ENCODE data around the gene ANTXRL. TPM values are rescaled to one million over a fixed set of nuclear protein-coding genes. Genes with fewer than 3 reads are reported as not detected.
"Not testable (repeated sequence)": the region's sequence is repeated elsewhere in the genome, so short reads cannot be mapped to it uniquely, and the experiment has no call there.

ANTXRL gene
- total and polyA plus RNA-seq, 2 experiments from 2014 or later: not detected

- WGBS (ENCODE audit: low lambda C conversion rate, missing lambda C conversion rate): 85% methylated on average over 3 of the region's 3 CpGs
- no peak overlapping the region for H3K4me3 ChIP-seq
- H3K4me2 ChIP-seq: no peak overlapping the region
- no peaks in the 10 kb centered on the region for H3K27me3 ChIP-seq
- no peak for DNase-seq (ENCODE audit: low spot score)
- no peak for TF ChIP-seq EZH2phosphoT487 (IDR thresholded peaks at IDR 0.05; ENCODE audit: low read depth, severe bottlenecking, unreplicated experiment)
- TF ChIP-seq CTCF (IDR thresholded peaks at IDR 0.05; ENCODE audit: poor library complexity): no peak
- no peak for TF ChIP-seq EZH2 (IDR thresholded peaks at IDR 0.05; ENCODE audit: borderline replicate concordance)
- H4K20me1 ChIP-seq (ENCODE audit: insufficient read depth, poor library complexity, severe bottlenecking): no peaks in the 10 kb centered on the region
- no peaks in the 10 kb centered on the region for H3K9me2 ChIP-seq (replicated peaks; ENCODE audit: insufficient read depth)
- H2AFZ ChIP-seq: no peak overlapping the region
- no peaks in the 10 kb centered on the region for H3K9me3 ChIP-seq (ENCODE audit: low read depth)
- no peak overlapping the region for H3K27ac ChIP-seq
- no peaks in the 10 kb centered on the region for H3K36me3 ChIP-seq (replicated peaks; ENCODE audit: insufficient read depth, low read depth)
- H3K4me1 ChIP-seq (ENCODE audit: insufficient read depth): no peaks in the 10 kb centered on the region
- no peaks in the 10 kb centered on the region for H3K79me2 ChIP-seq
These were observed 17.3 kb downstream of the ANTXRL start for GRCh38 chr10:46304062-46304461.

- H3K4me1 ChIP-seq (ENCODE audit: insufficient read depth); H3K9me3 ChIP-seq (ENCODE audit: low read depth); H3K79me2 ChIP-seq; H3K36me3 ChIP-seq (replicated peaks; ENCODE audit: insufficient read depth, low read depth); H3K4me3 ChIP-seq; H2AFZ ChIP-seq; H4K20me1 ChIP-seq (ENCODE audit: insufficient read depth, poor library complexity, severe bottlenecking); H3K27ac ChIP-seq; H3K9me2 ChIP-seq (replicated peaks; ENCODE audit: insufficient read depth); DNase-seq (ENCODE audit: low spot score); H3K27me3 ChIP-seq; H3K4me2 ChIP-seq: not testable (repeated sequence)
- WGBS (ENCODE audit: low lambda C conversion rate, missing lambda C conversion rate): 89% methylated on average over 5 of the region's 5 CpGs
These were observed 17.9 kb downstream of the ANTXRL start for GRCh38 chr10:46304671-46305070.

- Histone ChIP-seq H3K27me3 (no peaks in the 10 kb centered on the region), H3K9me2 (replicated peaks; ENCODE audit: insufficient read depth) (no peaks in the 10 kb centered on the region), H2AFZ (no peak overlapping the region), H3K4me2 (no peak overlapping the region), H3K4me3 (no peak overlapping the region), H3K79me2 (no peaks in the 10 kb centered on the region), H3K4me1 (ENCODE audit: insufficient read depth) (no peaks in the 10 kb centered on the region), H3K9me3 (ENCODE audit: low read depth) (no peaks in the 10 kb centered on the region), H4K20me1 (ENCODE audit: insufficient read depth, poor library complexity, severe bottlenecking) (no peaks in the 10 kb centered on the region), H3K36me3 (replicated peaks; ENCODE audit: insufficient read depth, low read depth) (no peaks in the 10 kb centered on the region), H3K27ac (no peak overlapping the region)
- no peak for DNase-seq (ENCODE audit: low spot score)
- no peak for TF ChIP-seq EZH2 (IDR thresholded peaks at IDR 0.05; ENCODE audit: borderline replicate concordance)
- TF ChIP-seq EZH2phosphoT487 (IDR thresholded peaks at IDR 0.05; ENCODE audit: low read depth, severe bottlenecking, unreplicated experiment): no peak
- TF ChIP-seq CTCF (IDR thresholded peaks at IDR 0.05; ENCODE audit: poor library complexity): no peak
- WGBS (ENCODE audit: low lambda C conversion rate, missing lambda C conversion rate): 77% methylated on average over 10 of the region's 10 CpGs
These were observed 18.5 kb downstream of the ANTXRL start for GRCh38 chr10:46305079-46305818.

GRCh38 chr10:46305986-46306385 lies 19.2 kb downstream of the ANTXRL start:
- no peak for TF ChIP-seq EZH2 (IDR thresholded peaks at IDR 0.05; ENCODE audit: borderline replicate concordance)
- TF ChIP-seq CTCF (IDR thresholded peaks at IDR 0.05; ENCODE audit: poor library complexity): no peak
- TF ChIP-seq EZH2phosphoT487 (IDR thresholded peaks at IDR 0.05; ENCODE audit: low read depth, severe bottlenecking, unreplicated experiment): no peak
- DNase-seq (ENCODE audit: low spot score): no peak
- Histone ChIP-seq H3K79me2 (no peaks in the 10 kb centered on the region), H2AFZ (no peak overlapping the region), H3K4me1 (ENCODE audit: insufficient read depth) (no peaks in the 10 kb centered on the region), H3K9me2 (replicated peaks; ENCODE audit: insufficient read depth) (no peaks in the 10 kb centered on the region), H3K36me3 (replicated peaks; ENCODE audit: insufficient read depth, low read depth) (no peaks in the 10 kb centered on the region), H4K20me1 (ENCODE audit: insufficient read depth, poor library complexity, severe bottlenecking) (no peaks in the 10 kb centered on the region), H3K27ac (no peak overlapping the region), H3K27me3 (no peaks in the 10 kb centered on the region), H3K4me3 (no peak overlapping the region), H3K9me3 (ENCODE audit: low read depth) (no peaks in the 10 kb centered on the region), H3K4me2 (no peak overlapping the region)
- WGBS (ENCODE audit: low lambda C conversion rate, missing lambda C conversion rate): 100% methylated on average over 1 of the region's 1 CpG
